ENCODE measurements around the gene MRPL49. TPM values are rescaled to one million over a fixed set of nuclear protein-coding genes. Genes with fewer than 3 reads are reported as not detected.

MRPL49 gene
- total RNA-seq, 1 experiment from 2014 or later, result 73.4 TPM

DNA sequence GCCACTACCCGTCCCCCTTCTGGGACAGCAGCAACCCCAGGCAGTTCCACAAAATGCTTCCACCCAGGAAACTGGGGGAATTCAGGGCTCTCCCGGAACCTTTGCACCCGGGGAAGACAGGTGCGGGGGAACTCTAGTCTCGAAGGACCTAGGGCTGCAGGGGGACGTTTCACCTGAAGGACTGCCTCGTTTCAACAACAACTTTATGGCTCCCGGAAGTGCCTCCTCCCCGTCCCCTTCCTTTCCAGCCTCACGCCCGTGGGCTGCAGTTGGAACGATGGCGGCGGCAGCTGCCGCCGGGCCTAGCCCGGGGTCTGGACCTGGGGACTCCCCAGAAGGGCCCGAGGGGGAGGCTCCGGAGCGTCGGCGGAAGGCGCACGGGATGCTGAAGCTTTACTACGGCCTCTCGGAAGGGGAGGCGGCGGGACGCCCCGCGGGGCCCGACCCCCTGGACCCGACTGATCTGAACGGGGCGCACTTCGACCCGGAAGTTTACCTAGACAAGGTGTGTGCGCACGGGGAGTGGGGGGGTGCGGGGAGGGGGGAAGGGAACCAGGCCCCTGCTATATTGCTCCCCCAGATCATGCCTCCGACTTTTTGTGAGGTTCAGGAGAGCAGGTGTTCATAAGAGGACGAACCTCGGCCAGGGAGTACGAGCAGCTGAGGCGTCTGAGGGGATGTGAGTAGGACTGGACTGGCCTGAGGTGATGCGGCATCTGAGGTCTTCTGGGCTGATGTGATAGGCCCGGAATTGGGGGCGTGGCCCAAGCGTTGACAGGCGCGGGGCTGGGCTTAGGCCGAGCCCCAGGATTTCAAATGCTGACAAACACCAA lies 25.9 kb upstream of the MRPL49 start, which contains the start of gene VPS51:
VPS51 (plus strand) TSS at position 241 of the 833 bp plus-strand sequence; CDS start at position 278, 37 bp downstream.
- Histone ChIP-seq H3K18ac (ENCODE audit: insufficient read length, low read depth, low read length) (no peak within 1 kb of the TSS), H3K9ac (ENCODE audit: extremely low read depth, insufficient read length, low read length) (peak within 1 kb of the TSS; percentile 66), H3K79me1 (ENCODE audit: insufficient read depth, low read depth, low read length, poor library complexity, severe bottlenecking) (peaks cover 4% of the 10 kb centered on the region), H3K27ac (ENCODE audit: insufficient read length, low read depth, low read length) (no peak within 1 kb of the TSS), H2AK5ac (ENCODE audit: insufficient read length, low read length) (no peak within 1 kb of the TSS), H2BK15ac (ENCODE audit: low read depth, low read length) (no peak within 1 kb of the TSS), H3K56ac (ENCODE audit: insufficient read length, low read depth, low read length) (no peak within 1 kb of the TSS), H3K14ac (ENCODE audit: insufficient read depth, low read length) (peak within 1 kb of the TSS; percentile 17; the same call in 1 of the 2 replicates), H2AFZ (ENCODE audit: low read length) (no peak within 1 kb of the TSS), H2BK12ac (ENCODE audit: insufficient read length, low read depth, low read length) (no peak within 1 kb of the TSS), H2BK5ac (ENCODE audit: insufficient read length, low read length) (no peak within 1 kb of the TSS), H2BK120ac (ENCODE audit: low read depth, low read length, poor library complexity, severe bottlenecking) (no peak within 1 kb of the TSS), H3K23ac (ENCODE audit: insufficient read length, low read depth, low read length) (no peak within 1 kb of the TSS), H4K8ac (replicated peaks; ENCODE audit: insufficient read length, low read depth, low read length) (peak within 1 kb of the TSS; percentile 74), H3K9me3 (ENCODE audit: control insufficient read depth, low read depth, low read length) (no peaks in the 10 kb centered on the region), H4K20me1 (ENCODE audit: control insufficient read depth, insufficient read depth, insufficient read length) (no peaks in the 10 kb centered on the region), H2BK20ac (ENCODE audit: low read depth, low read length, poor library complexity, severe bottlenecking) (no peak within 1 kb of the TSS), H3K27me3 (ENCODE audit: insufficient read depth, low read length) (no peaks in the 10 kb centered on the region), H4K5ac (ENCODE audit: insufficient read length, low read depth, low read length) (peak within 1 kb of the TSS; percentile 97), H3K4ac (ENCODE audit: low read depth, low read length) (no peak within 1 kb of the TSS), H3K79me2 (ENCODE audit: insufficient read depth, low read length) (0 out of 2 replicates have a peak, but pooled peaks cover 3% of the 10 kb centered on the region), H3K23me2 (ENCODE audit: insufficient read length, low read depth, low read length, poor library complexity, severe bottlenecking) (no peaks in the 10 kb centered on the region), H3T11ph (ENCODE audit: low read length) (no peak within 1 kb of the TSS), H3K4me2 (ENCODE audit: insufficient read depth, insufficient read length, low read length) (peak within 1 kb of the TSS; percentile 55), H3K4me1 (ENCODE audit: insufficient read depth, low read length) (no peaks in the 10 kb centered on the region), H4K91ac (ENCODE audit: insufficient read length, low read depth, low read length) (no peak within 1 kb of the TSS)
- WGBS (ENCODE audit: extremely low coverage, insufficient read length, low lambda C conversion rate), result no CpG with 5 or more reads among the region's 52 CpGs
- Mint-ChIP-seq H3K4me3 (peak within 1 kb of the TSS; percentile 95 to 96), H3K27ac (peak within 1 kb of the TSS; percentile 94 to 100 (median 99)), H3K27me3 (ENCODE audit: low read depth) (no peaks in the 10 kb centered on the region), H3K36me3 (ENCODE audit: insufficient read depth in 1 of 3, low read depth in 3 of 3) (peaks cover 4 to 10% (median 5%) of the 10 kb centered on the region in 3 experiments; a peak in 5 of 7 replicates), H3K4me1 (peaks cover 8 to 9% of the 10 kb centered on the region in 2 experiments), H3K9me3 (no peaks in the 10 kb centered on the region)
- peak; percentile 92 for DNase-seq
- TF ChIP-seq, protein P1, sequence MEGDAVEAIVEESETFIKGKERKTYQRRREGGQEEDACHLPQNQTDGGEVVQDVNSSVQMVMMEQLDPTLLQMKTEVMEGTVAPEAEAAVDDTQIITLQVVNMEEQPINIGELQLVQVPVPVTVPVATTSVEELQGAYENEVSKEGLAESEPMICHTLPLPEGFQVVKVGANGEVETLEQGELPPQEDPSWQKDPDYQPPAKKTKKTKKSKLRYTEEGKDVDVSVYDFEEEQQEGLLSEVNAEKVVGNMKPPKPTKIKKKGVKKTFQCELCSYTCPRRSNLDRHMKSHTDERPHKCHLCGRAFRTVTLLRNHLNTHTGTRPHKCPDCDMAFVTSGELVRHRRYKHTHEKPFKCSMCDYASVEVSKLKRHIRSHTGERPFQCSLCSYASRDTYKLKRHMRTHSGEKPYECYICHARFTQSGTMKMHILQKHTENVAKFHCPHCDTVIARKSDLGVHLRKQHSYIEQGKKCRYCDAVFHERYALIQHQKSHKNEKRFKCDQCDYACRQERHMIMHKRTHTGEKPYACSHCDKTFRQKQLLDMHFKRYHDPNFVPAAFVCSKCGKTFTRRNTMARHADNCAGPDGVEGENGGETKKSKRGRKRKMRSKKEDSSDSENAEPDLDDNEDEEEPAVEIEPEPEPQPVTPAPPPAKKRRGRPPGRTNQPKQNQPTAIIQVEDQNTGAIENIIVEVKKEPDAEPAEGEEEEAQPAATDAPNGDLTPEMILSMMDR (conservative IDR thresholded peaks at IDR 0.05), result no peak
